GM23248 (cell line): Measurements from ENCODE around the gene ABCA3.

ENCODE experiments used
- EZH2 ChIP-seq: fragments of 200-600 bp; sonication (generic); IDR thresholded peaks from 2 replicates; pipeline ENCODE4 v1.6.1; 2018; ENCODE audit warnings: antibody characterized with exemption, mild to moderate bottlenecking; ENCODE audit not compliant: insufficient read depth, poor library complexity, severe bottlenecking
- EZH2phosphoT487 ChIP-seq: fragments of 200-600 bp; sonication (generic); IDR thresholded peaks from 2 replicates; pipeline ENCODE4 v1.6.1; 2018; ENCODE audit warnings: antibody characterized with exemption, moderate library complexity, mild to moderate bottlenecking, low read depth; ENCODE audit not compliant: insufficient read depth

- TF ChIP-seq EZH2 (no peak), EZH2phosphoT487 (no peak)
Observed at GRCh38 chr16:2326191-2326590, 14.3 kb downstream of the ABCA3 start.
